ENCODE data around the gene DAB1. TPM values are rescaled to one million over a fixed set of nuclear protein-coding genes. Genes with fewer than 3 reads are reported as not detected.

Gene DAB1
- total RNA-seq, 5 donors from 2014 or later (not counting 1 experiment from before 2014, with no cell fraction given) = 0.82 to 3.7 (median 1.5) TPM

- H3K36me3 ChIP-seq (ENCODE audit: control insufficient read depth in 2 of 2, extremely low read depth in 1 of 2, insufficient read depth in 1 of 2, low read length in 1 of 2) = no peaks in the 10 kb centered on the region
- ChIA-PET POLR2A (no interaction called here), CTCF (interaction anchor here in 1 of 2 donors (0.7 kb wide), 1 partner anchor 15 kb away, joined by 3 read pairs; no protein-coding TSS in a partner anchor)
- no peak overlapping the region for H3K27ac ChIP-seq (ENCODE audit: low read length)
- no peaks in the 10 kb centered on the region for H3K4me1 ChIP-seq (ENCODE audit: control insufficient read depth in 1 of 2, extremely low read depth in 1 of 2, insufficient read depth in 2 of 2, low read length in 2 of 2)
- no peaks in the 10 kb centered on the region for H3K36me3 Mint-ChIP-seq
- H3K27me3 ChIP-seq (replicated peaks in 1 of 2; ENCODE audit: control insufficient read depth in 2 of 2, extremely low read depth in 1 of 2, insufficient read depth in 2 of 2, low read length in 1 of 2) = no peaks in the 10 kb centered on the region
- peaks cover 0 to 8% of the 10 kb centered on the region in 2 donors for H3K27me3 Mint-ChIP-seq
- H3K9me3 Mint-ChIP-seq = peaks cover 0 to 15% (median 0%) of the 10 kb centered on the region in 3 donors
- ATAC-seq (replicated peaks in 1 of 4) (no peak), DNase-seq (no peak)
- no peak overlapping the region for H3K4me3 Mint-ChIP-seq
- H3K9me3 ChIP-seq = no peaks in the 10 kb centered on the region
- WGBS (ENCODE audit: insufficient coverage) = 50% methylated on average over 1 of the region's 3 CpGs
- no peaks in the 10 kb centered on the region for H3K4me1 Mint-ChIP-seq
- H3K27ac Mint-ChIP-seq = no peak overlapping the region
- H3K4me3 ChIP-seq (ENCODE audit: control insufficient read depth in 1 of 2, extremely low read depth in 1 of 2, low read length in 1 of 2) = no peak overlapping the region
Measured at GRCh38 chr1:57464756-57465155, 40.9 kb upstream of the DAB1 start.

- ChIA-PET POLR2A (interaction anchor here in 1 of 2 donors (0.6 kb wide), 1 partner anchor 32 kb away, joined by 3 read pairs; no protein-coding TSS in a partner anchor), CTCF (no interaction called here)
- Mint-ChIP-seq H3K27me3 (peaks cover 0 to 8% of the 10 kb centered on the region in 2 donors), H3K36me3 (no peaks in the 10 kb centered on the region), H3K27ac (no peak overlapping the region), H3K4me3 (no peak overlapping the region), H3K9me3 (peaks cover 0 to 13% (median 0%) of the 10 kb centered on the region in 3 donors), H3K4me1 (no peaks in the 10 kb centered on the region)
- no peak overlapping the region for H3K27ac ChIP-seq (ENCODE audit: low read length)
- H3K9me3 ChIP-seq = no peaks in the 10 kb centered on the region
- ATAC-seq (replicated peaks in 1 of 4) (no peak), DNase-seq (no peak)
- H3K4me1 ChIP-seq (ENCODE audit: control insufficient read depth in 1 of 2, extremely low read depth in 1 of 2, insufficient read depth in 2 of 2, low read length in 2 of 2) = no peaks in the 10 kb centered on the region
- H3K36me3 ChIP-seq (ENCODE audit: control insufficient read depth in 2 of 2, extremely low read depth in 1 of 2, insufficient read depth in 1 of 2, low read length in 1 of 2) = no peaks in the 10 kb centered on the region
- no peak overlapping the region for H3K4me3 ChIP-seq (ENCODE audit: control insufficient read depth in 1 of 2, extremely low read depth in 1 of 2, low read length in 1 of 2)
- no peaks in the 10 kb centered on the region for H3K27me3 ChIP-seq (replicated peaks in 1 of 2; ENCODE audit: control insufficient read depth in 2 of 2, extremely low read depth in 1 of 2, insufficient read depth in 2 of 2, low read length in 1 of 2)
- WGBS (ENCODE audit: insufficient coverage) = 98% methylated on average over 3 of the region's 3 CpGs
Measured at GRCh38 chr1:57463343-57463742, 39.5 kb upstream of the DAB1 start.

- H3K4me3 ChIP-seq (ENCODE audit: control insufficient read depth in 1 of 2, extremely low read depth in 1 of 2, low read length in 1 of 2) = no peak overlapping the region
- Mint-ChIP-seq H3K27me3 (peaks cover 0 to 8% of the 10 kb centered on the region in 2 donors), H3K4me3 (no peak overlapping the region), H3K9me3 (peaks cover 6 to 15% (median 7%) of the 10 kb centered on the region in 3 donors), H3K36me3 (no peaks in the 10 kb centered on the region), H3K4me1 (no peaks in the 10 kb centered on the region), H3K27ac (no peak overlapping the region)
- ChIA-PET CTCF (no interaction called here), POLR2A (no interaction called here)
- no peak overlapping the region for H3K27ac ChIP-seq (ENCODE audit: low read length)
- ATAC-seq (replicated peaks in 1 of 4) (no peak), DNase-seq (no peak)
- no peaks in the 10 kb centered on the region for H3K4me1 ChIP-seq (ENCODE audit: control insufficient read depth in 1 of 2, extremely low read depth in 1 of 2, insufficient read depth in 2 of 2, low read length in 2 of 2)
- 80% methylated on average over 1 of the region's 2 CpGs for WGBS (ENCODE audit: insufficient coverage)
- no peaks in the 10 kb centered on the region for H3K36me3 ChIP-seq (ENCODE audit: control insufficient read depth in 2 of 2, extremely low read depth in 1 of 2, insufficient read depth in 1 of 2, low read length in 1 of 2)
- no peaks in the 10 kb centered on the region for H3K9me3 ChIP-seq
- H3K27me3 ChIP-seq (replicated peaks in 1 of 2; ENCODE audit: control insufficient read depth in 2 of 2, extremely low read depth in 1 of 2, insufficient read depth in 2 of 2, low read length in 1 of 2) = no peaks in the 10 kb centered on the region
Measured at GRCh38 chr1:57461405-57461804, 37.5 kb upstream of the DAB1 start.

- ATAC-seq (replicated peaks in 1 of 4) (no peak), DNase-seq (no peak)
- no peaks in the 10 kb centered on the region for H3K4me1 Mint-ChIP-seq
- POLR2A ChIA-PET = interaction anchor here in 1 of 2 donors (0.7 kb wide), 1 partner anchor 58 kb away, joined by 13 read pairs; no protein-coding TSS in a partner anchor
- H3K27me3 Mint-ChIP-seq = peaks cover 3 to 12% of the 10 kb centered on the region in 2 donors
- peaks cover 0 to 4% (median 3%) of the 10 kb centered on the region in 3 donors for H3K9me3 Mint-ChIP-seq
- H3K27ac Mint-ChIP-seq = no peak overlapping the region
- no peaks in the 10 kb centered on the region for H3K36me3 Mint-ChIP-seq
- no peaks in the 10 kb centered on the region for H3K9me3 ChIP-seq
- no CpG with 5 or more reads among the region's 5 CpGs for WGBS (ENCODE audit: insufficient coverage)
- H3K27me3 ChIP-seq (replicated peaks in 1 of 2; ENCODE audit: control insufficient read depth in 2 of 2, extremely low read depth in 1 of 2, insufficient read depth in 2 of 2, low read length in 1 of 2) = no peaks in the 10 kb centered on the region
- CTCF ChIA-PET = no interaction called here
- no peak overlapping the region for H3K27ac ChIP-seq (ENCODE audit: low read length)
- H3K4me3 Mint-ChIP-seq = no peak overlapping the region
- H3K36me3 ChIP-seq (ENCODE audit: control insufficient read depth in 2 of 2, extremely low read depth in 1 of 2, insufficient read depth in 1 of 2, low read length in 1 of 2) = no peaks in the 10 kb centered on the region
- no peaks in the 10 kb centered on the region for H3K4me1 ChIP-seq (ENCODE audit: control insufficient read depth in 1 of 2, extremely low read depth in 1 of 2, insufficient read depth in 2 of 2, low read length in 2 of 2)
- H3K4me3 ChIP-seq (ENCODE audit: control insufficient read depth in 1 of 2, extremely low read depth in 1 of 2, low read length in 1 of 2) = no peak overlapping the region
Measured at GRCh38 chr1:57451516-57451915, 27.7 kb upstream of the DAB1 start.

GRCh38 chr1:57450981-57451380, 27.1 kb upstream of the DAB1 start:
- H3K27ac Mint-ChIP-seq = no peak overlapping the region
- no peaks in the 10 kb centered on the region for H3K4me1 Mint-ChIP-seq
- H3K36me3 Mint-ChIP-seq = no peaks in the 10 kb centered on the region
- ATAC-seq (replicated peaks in 1 of 4) (no peak), DNase-seq (no peak)
- H3K4me1 ChIP-seq (ENCODE audit: control insufficient read depth in 1 of 2, extremely low read depth in 1 of 2, insufficient read depth in 2 of 2, low read length in 2 of 2) = no peaks in the 10 kb centered on the region
- no peak overlapping the region for H3K4me3 Mint-ChIP-seq
- no peak overlapping the region for H3K27ac ChIP-seq (ENCODE audit: low read length)
- POLR2A ChIA-PET = no interaction called here
- 100% methylated on average over 1 of the region's 3 CpGs for WGBS (ENCODE audit: insufficient coverage)
- H3K36me3 ChIP-seq (ENCODE audit: control insufficient read depth in 2 of 2, extremely low read depth in 1 of 2, insufficient read depth in 1 of 2, low read length in 1 of 2) = no peaks in the 10 kb centered on the region
- peaks cover 0 to 4% (median 3%) of the 10 kb centered on the region in 3 donors for H3K9me3 Mint-ChIP-seq
- H3K4me3 ChIP-seq (ENCODE audit: control insufficient read depth in 1 of 2, extremely low read depth in 1 of 2, low read length in 1 of 2) = no peak overlapping the region
- H3K27me3 ChIP-seq (replicated peaks in 1 of 2; ENCODE audit: control insufficient read depth in 2 of 2, extremely low read depth in 1 of 2, insufficient read depth in 2 of 2, low read length in 1 of 2) = no peaks in the 10 kb centered on the region
- no peaks in the 10 kb centered on the region for H3K9me3 ChIP-seq
- H3K27me3 Mint-ChIP-seq = peaks cover 3 to 12% of the 10 kb centered on the region in 2 donors
- CTCF ChIA-PET = no interaction called here

GRCh38 chr1:57447551-57447950, 23.7 kb upstream of the DAB1 start:
- Mint-ChIP-seq H3K27me3 (peaks cover 1 to 15% of the 10 kb centered on the region in 2 donors), H3K36me3 (no peaks in the 10 kb centered on the region), H3K27ac (no peak overlapping the region), H3K4me1 (no peaks in the 10 kb centered on the region), H3K4me3 (no peak overlapping the region), H3K9me3 (peaks cover 0 to 10% (median 0%) of the 10 kb centered on the region in 3 donors)
- CTCF ChIA-PET = no interaction called here
- H3K36me3 ChIP-seq (ENCODE audit: control insufficient read depth in 2 of 2, extremely low read depth in 1 of 2, insufficient read depth in 1 of 2, low read length in 1 of 2) = no peaks in the 10 kb centered on the region
- H3K27me3 ChIP-seq (replicated peaks in 1 of 2; ENCODE audit: control insufficient read depth in 2 of 2, extremely low read depth in 1 of 2, insufficient read depth in 2 of 2, low read length in 1 of 2) = no peaks in the 10 kb centered on the region
- POLR2A ChIA-PET = interaction anchor here in 1 of 2 donors (0.6 kb wide), 1 partner anchor 20 kb away, joined by 4 read pairs; no protein-coding TSS in a partner anchor
- ATAC-seq (replicated peaks in 1 of 4) (no peak), DNase-seq (no peak)
- no peaks in the 10 kb centered on the region for H3K4me1 ChIP-seq (ENCODE audit: control insufficient read depth in 1 of 2, extremely low read depth in 1 of 2, insufficient read depth in 2 of 2, low read length in 2 of 2)
- H3K9me3 ChIP-seq = no peaks in the 10 kb centered on the region
- no CpG with 5 or more reads among the region's 3 CpGs for WGBS (ENCODE audit: insufficient coverage)
- H3K4me3 ChIP-seq (ENCODE audit: control insufficient read depth in 1 of 2, extremely low read depth in 1 of 2, low read length in 1 of 2) = no peak overlapping the region
- H3K27ac ChIP-seq (ENCODE audit: low read length) = no peak overlapping the region

- DNase-seq (no peak), ATAC-seq (replicated peaks in 1 of 4) (no peak)
- Histone ChIP-seq H3K4me1 (ENCODE audit: control insufficient read depth in 1 of 2, extremely low read depth in 1 of 2, insufficient read depth in 2 of 2, low read length in 2 of 2) (no peaks in the 10 kb centered on the region), H3K27me3 (replicated peaks in 1 of 2; ENCODE audit: control insufficient read depth in 2 of 2, extremely low read depth in 1 of 2, insufficient read depth in 2 of 2, low read length in 1 of 2) (no peaks in the 10 kb centered on the region), H3K9me3 (no peaks in the 10 kb centered on the region), H3K4me3 (ENCODE audit: control insufficient read depth in 1 of 2, extremely low read depth in 1 of 2, low read length in 1 of 2) (no peak overlapping the region), H3K27ac (ENCODE audit: low read length) (no peak overlapping the region), H3K36me3 (ENCODE audit: control insufficient read depth in 2 of 2, extremely low read depth in 1 of 2, insufficient read depth in 1 of 2, low read length in 1 of 2) (no peaks in the 10 kb centered on the region)
- Mint-ChIP-seq H3K27ac (no peak overlapping the region), H3K9me3 (peaks cover 0 to 6% (median 0%) of the 10 kb centered on the region in 3 donors), H3K4me3 (no peak overlapping the region), H3K27me3 (peaks cover 1 to 14% of the 10 kb centered on the region in 2 donors), H3K4me1 (no peaks in the 10 kb centered on the region), H3K36me3 (no peaks in the 10 kb centered on the region)
- ChIA-PET CTCF (no interaction called here), POLR2A (no interaction called here)
Measured at GRCh38 chr1:57443004-57443403, 19.1 kb upstream of the DAB1 start.

All from T-cell (primary cell).